GM18505 (cell line): ENCODE measurements around the gene PF4V1.

Source experiments
- ATAC-seq: cut with Tn5 transposase; IDR thresholded peaks from one replicate; pipeline ENCODE4 v1.9.1; 2021; ENCODE audit not compliant: unreplicated experiment
- POLR2A ChIP-seq: IDR thresholded peaks from 4 replicates; pipeline ENCODE4 v1.6.1; 2011; ENCODE audit warnings: borderline replicate concordance; ENCODE audit not compliant: insufficient read depth, insufficient read length; ENCODE audit errors: extremely low read depth

Gene PF4V1

GRCh38 chr4:73853246-73853704 lies at the start of gene PF4V1:
Gene PF4V1 (plus strand): TSS chr4:73853296. CDS start chr4:73853363, 67 bp downstream.
- no peak for TF ChIP-seq POLR2A
- no peak for ATAC-seq

- TF ChIP-seq POLR2A = no peak
- no peak for ATAC-seq
These were observed 42.9 kb upstream of the PF4V1 start for GRCh38 chr4:73810191-73810590.

GRCh38 chr4:73811841-73812240 lies 41.3 kb upstream of the PF4V1 start:
- no peak for ATAC-seq
- no peak for TF ChIP-seq POLR2A

GRCh38 chr4:73814679-73815078 lies 38.4 kb upstream of the PF4V1 start:
- ATAC-seq = no peak
- TF ChIP-seq POLR2A = no peak

- TF ChIP-seq POLR2A = no peak
- no peak for ATAC-seq
These were observed 38.0 kb upstream of the PF4V1 start for GRCh38 chr4:73815145-73815544.

GRCh38 chr4:73816814-73817213 lies 36.3 kb upstream of the PF4V1 start:
- TF ChIP-seq POLR2A = no peak
- no peak for ATAC-seq

- TF ChIP-seq POLR2A = no peak
- ATAC-seq = no peak
These were observed 35.8 kb upstream of the PF4V1 start for GRCh38 chr4:73817341-73817740.

GRCh38 chr4:73821325-73821724 lies 31.8 kb upstream of the PF4V1 start:
- ATAC-seq = no peak
- TF ChIP-seq POLR2A = no peak

- no peak for ATAC-seq
- no peak for TF ChIP-seq POLR2A
These were observed 30.7 kb upstream of the PF4V1 start for GRCh38 chr4:73822389-73822788.

GRCh38 chr4:73822812-73823504 lies 30.1 kb upstream of the PF4V1 start:
- no peak for ATAC-seq
- no peak for TF ChIP-seq POLR2A

- no peak for ATAC-seq
- no peak for TF ChIP-seq POLR2A
These were observed 29.3 kb upstream of the PF4V1 start for GRCh38 chr4:73823760-73824159.

GRCh38 chr4:73828956-73829355 lies 24.1 kb upstream of the PF4V1 start:
- no peak for ATAC-seq
- no peak for TF ChIP-seq POLR2A

GRCh38 chr4:73831569-73831968 lies 21.5 kb upstream of the PF4V1 start:
- TF ChIP-seq POLR2A = no peak
- no peak for ATAC-seq

GRCh38 chr4:73832651-73833237 lies 20.4 kb upstream of the PF4V1 start:
- no peak for ATAC-seq
- no peak for TF ChIP-seq POLR2A
